DMS114 treated with DMSO at 0.1 percent for 48 hours (cell line): ENCODE measurements around the gene PPP1R15B.

ENCODE experiments used
- DNase-seq: peaks from one replicate; lab custom pipeline; 2025; ENCODE audit not compliant: unreplicated experiment; lab: John Stamatoyannopoulos, UW

PPP1R15B gene

GRCh38 chr1:204421441-204421840 lies 9.8 kb upstream of the PPP1R15B start:
- DNase-seq, result no peak

DNA sequence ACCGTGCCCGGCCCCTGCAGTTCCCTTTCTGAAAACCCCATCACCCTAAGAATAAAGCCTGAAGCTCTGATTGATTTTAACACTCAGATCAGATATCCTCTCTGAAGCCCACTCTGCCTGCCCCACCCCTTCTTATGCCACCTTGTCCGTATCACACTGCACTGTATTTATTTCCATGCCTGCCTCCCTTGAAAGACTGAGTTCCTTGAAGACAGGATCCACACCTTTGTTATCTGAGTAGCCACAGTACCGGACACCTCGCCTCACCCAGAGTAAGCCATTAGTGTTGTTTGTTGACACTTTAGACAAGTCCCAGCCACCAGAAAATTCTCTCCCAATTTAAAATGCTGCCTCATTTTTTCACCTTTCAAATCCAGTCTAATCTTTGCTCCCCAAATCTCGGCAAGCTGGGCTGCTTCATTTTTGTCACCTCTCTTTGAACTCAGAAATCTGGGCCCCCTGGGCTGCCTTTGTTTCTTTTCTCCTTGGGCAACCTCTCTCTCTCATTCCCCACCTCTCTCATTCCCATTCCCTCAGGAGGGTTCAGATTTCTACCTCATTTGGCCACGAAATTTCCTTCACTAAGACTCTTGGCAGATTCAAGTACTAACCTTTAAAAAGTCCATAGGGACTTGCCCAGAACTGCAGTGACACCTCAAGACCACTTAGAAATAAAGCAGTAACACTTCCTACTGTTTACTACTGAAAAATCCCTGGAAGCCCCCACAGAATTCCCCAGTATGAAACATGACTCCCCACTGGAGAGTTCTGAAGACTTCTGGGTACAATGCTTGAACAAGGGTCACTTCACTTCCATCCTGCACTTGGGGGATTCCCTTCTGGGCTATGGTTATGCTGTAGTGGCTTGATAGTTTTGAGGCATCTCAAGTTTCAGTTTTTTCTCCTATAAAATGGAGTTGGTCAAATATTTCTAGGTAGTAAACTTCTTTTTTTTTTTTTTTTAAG lies 8.7 kb upstream of the PPP1R15B start:
- no peak for DNase-seq

- no peak for DNase-seq
These were observed 7.4 kb upstream of the PPP1R15B start for GRCh38 chr1:204419064-204419403.

- no peak for DNase-seq
These were observed 6.8 kb upstream of the PPP1R15B start for GRCh38 chr1:204418174-204419063.

- DNase-seq, result no peak
These were observed 5.7 kb upstream of the PPP1R15B start for GRCh38 chr1:204417074-204417997.

- no peak for DNase-seq
These were observed 5.0 kb upstream of the PPP1R15B start for GRCh38 chr1:204416589-204417073.

- DNase-seq, result no peak
These were observed 3.7 kb upstream of the PPP1R15B start for GRCh38 chr1:204415351-204415750.

GRCh38 chr1:204414016-204414415 lies 2.4 kb upstream of the PPP1R15B start:
- DNase-seq, result no peak

DNA sequence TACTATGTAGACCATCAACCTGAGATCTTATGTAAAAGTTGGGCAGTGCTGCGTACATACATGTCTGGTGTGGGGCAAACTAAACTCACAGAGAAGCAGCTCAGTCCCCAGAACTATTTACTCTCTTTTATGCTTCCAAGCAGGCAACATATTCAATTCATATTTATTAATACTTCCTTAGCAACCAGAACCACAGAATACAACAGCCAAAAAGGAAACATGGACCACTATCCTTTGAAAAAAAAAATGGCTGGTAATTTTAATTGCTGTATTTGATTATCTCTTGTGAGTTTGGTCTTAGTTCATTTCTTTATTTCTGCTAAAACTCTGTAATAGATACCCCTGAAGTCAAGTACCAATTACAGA lies 1.5 kb upstream of the PPP1R15B start:
- no peak for DNase-seq

GRCh38 chr1:204410688-204411450 lies 748 bp downstream of the PPP1R15B start:
- DNase-seq, result peak; percentile 25

DNA sequence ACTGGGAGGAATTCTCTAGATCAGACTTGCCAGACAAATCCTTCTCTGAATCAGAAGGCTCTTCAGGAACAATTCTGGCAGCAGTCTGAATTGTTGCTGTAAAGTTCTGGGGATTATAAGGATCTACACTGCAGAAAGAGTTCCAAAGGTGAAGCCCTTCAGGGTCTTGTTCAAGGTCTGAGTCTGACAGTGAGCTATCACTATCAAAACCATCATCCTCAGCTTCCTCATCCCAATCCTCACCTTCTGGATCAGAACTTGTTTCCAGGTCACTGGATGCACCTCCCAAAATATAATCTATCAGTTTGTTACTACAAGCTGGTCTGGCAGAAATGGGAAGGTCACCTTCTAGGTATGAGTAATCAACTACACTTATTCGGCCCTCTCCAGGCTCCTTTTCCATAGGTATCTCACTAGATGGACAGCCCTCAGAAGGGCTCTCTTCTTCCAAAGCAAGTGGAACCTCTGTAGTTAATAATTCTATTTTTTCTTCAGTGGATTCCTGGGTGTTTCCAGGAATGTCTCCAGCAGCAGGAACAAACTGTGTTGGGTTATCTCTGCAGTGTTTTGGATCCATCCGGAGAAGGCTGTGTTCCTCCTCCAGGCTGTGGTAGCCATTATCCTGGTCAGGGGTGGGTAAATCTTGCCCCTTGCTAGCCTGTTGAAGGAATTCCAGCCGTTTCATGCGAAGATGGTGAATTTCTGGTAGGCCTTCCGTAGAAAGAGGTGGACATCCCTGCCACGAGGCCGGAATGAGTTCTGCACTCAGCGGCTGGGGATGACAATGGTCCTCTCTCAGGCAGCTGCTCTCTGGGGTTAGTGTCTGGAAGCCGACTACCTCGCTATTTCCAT lies 1.6 kb downstream of the PPP1R15B start:
- no peak for DNase-seq

GRCh38 chr1:204409123-204409522 lies 2.5 kb downstream of the PPP1R15B start:
- no peak for DNase-seq

DNA sequence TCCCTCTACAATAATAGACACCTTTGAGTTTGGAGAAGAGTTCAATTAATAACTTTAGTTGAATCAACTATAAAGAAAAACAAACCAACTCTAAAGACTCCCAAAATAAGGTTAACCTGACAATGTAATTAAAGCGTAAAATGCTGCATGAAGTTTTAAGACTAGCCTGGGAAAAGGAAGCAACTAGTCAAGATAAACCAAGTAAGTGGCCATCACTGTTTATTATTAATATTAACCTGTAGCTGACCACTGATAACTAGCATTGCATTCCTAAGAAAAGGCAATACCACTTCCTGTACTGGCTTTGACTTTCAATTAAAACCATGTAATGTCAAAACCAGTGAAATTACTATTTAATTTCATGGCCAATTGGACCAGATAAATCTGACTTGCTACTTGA lies 3.0 kb downstream of the PPP1R15B start:
- DNase-seq, result no peak

DNA sequence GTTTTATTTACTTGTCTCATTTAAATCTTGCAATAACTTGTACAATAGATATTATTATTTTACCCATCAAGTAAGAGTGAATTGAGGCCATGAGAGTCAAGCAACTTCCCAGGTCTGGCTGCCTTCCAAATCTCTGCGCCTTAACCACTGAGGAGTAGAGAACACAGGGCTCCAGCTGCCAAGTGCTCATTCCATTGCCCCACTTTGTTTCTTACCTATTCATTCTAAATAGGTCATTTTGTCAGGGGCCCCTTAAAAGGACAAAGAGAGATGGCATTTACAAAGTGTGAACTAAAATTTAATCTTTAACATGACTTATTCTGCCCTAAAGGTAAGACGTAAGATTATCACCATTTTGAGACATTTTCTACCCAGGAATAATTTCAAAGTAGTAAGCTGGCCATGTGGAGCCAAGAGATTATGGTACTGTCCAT lies 3.5 kb downstream of the PPP1R15B start:
- DNase-seq, result peak; percentile 33

- DNase-seq, result no peak
These were observed 4.2 kb downstream of the PPP1R15B start for GRCh38 chr1:204407295-204407971.

DNA sequence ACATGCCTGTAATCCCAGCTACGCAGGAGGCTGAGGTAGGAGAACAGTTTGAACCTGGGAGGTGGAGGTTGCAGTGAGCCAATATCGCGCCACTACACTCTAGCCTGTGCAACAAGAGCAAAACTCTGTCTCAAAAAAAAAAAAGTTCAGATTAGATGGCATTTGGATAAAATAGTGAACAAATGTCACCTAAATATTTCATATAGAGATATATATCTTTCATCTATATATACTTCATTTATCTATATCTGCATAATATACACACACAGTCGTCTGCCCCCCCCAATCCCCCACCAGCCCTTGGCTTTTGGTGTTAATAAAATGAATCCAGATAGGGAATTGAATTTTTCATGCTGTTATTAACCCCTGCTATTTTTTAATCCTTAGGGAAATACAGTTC lies 5.0 kb downstream of the PPP1R15B start:
- no peak for DNase-seq

DNA sequence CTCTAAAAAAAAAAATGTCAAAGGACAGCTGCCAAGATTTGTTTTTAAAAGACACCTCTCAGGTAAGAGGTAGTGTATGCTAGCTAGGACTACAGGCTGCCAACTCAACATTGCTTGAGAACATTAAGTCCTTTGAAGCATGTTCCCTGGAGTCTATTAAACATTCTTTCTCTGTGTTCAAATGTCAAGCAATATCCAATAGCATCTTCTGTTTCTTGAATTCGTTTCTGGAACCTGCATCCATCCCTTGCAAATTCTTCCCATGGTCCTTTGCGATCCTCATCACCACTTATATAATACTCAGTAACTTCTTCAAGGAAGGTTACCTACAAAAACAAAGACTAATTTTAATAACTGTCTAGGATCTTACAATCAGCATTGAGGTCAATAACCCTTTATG lies 5.6 kb downstream of the PPP1R15B start:
- no peak for DNase-seq

- no peak for DNase-seq
These were observed 7.0 kb downstream of the PPP1R15B start for GRCh38 chr1:204404629-204405028.
